Gastroesophageal sphincter (tissue), 4 donors: ENCODE measurements around the gene LMTK3. TPM values are rescaled to one million over a fixed set of nuclear protein-coding genes. Genes with fewer than 3 reads are reported as not detected.

ENCODE experiments used
- ATAC-seq: fragments of 150-250 bp; one replicate; pipeline ENCODE4 v1.9.1; 2016; ENCODE audit warnings: mild to moderate bottlenecking, moderate library complexity
- H3K27ac ChIP-seq, 4 donors: fragments of 200-600 bp; sonication (generic) in 3 of 4; 1 replicate in 3 of 4; 2 replicates in 1 of 4; pipeline ENCODE4 v1.5.1; 2016 to 2019
- H3K27me3 ChIP-seq: fragments of 200-600 bp; sonication (generic); one replicate; pipeline ENCODE4 v1.5.1; 2019
- H3K36me3 ChIP-seq, 2 donors: fragments of 200-600 bp; sonication (generic); one replicate each; pipeline ENCODE4 v1.5.1; 2019; ENCODE audit warnings: control low read depth in 1 of 2
- H3K4me1 ChIP-seq, 3 donors: fragments of 200-600 bp; sonication (generic); 1 replicate in 2 of 3; 2 replicates in 1 of 3; pipeline ENCODE4 v1.5.1; 2016 to 2019; ENCODE audit warnings: control low read depth in 2 of 3
- H3K4me3 ChIP-seq, 2 donors: fragments of 200-600 bp; sonication (generic); one replicate each; pipeline ENCODE4 v1.5.1; 2019; ENCODE audit warnings: mild to moderate bottlenecking in 1 of 2, moderate library complexity in 1 of 2
- H3K9me3 ChIP-seq, 3 donors: fragments of 200-600 bp; sonication (generic); one replicate each; pipeline ENCODE4 v1.5.1; 2017 to 2019; ENCODE audit warnings: control low read depth in 2 of 3
- CTCF ChIP-seq, 4 experiments: fragments of 200-600 bp in 2 of 4; fragments of 450-650 bp in 2 of 4; sonication (generic) in 1 of 4; IDR thresholded peaks; one replicate each; pipeline ENCODE4 v1.5.1; 2017 to 2019; ENCODE audit warnings: antibody characterized with exemption in 4 of 4, mild to moderate bottlenecking in 2 of 4, moderate library complexity in 2 of 4
- EP300 ChIP-seq: sonication (generic); formaldehyde crosslinking; IDR thresholded peaks from one replicate; pipeline ENCODE4 v1.6.1; 2017; ENCODE audit warnings: antibody characterized with exemption, mild to moderate bottlenecking
- POLR2A ChIP-seq, 2 donors: fragments of 450-650 bp; IDR thresholded peaks; one replicate each; pipeline ENCODE4 v1.6.1; 2017; ENCODE audit warnings: antibody characterized with exemption in 2 of 2, mild to moderate bottlenecking in 2 of 2, moderate library complexity in 1 of 2
- POLR2AphosphoS5 ChIP-seq: sonication (generic); formaldehyde crosslinking; IDR thresholded peaks from one replicate; pipeline ENCODE4 v1.6.1; 2017; ENCODE audit warnings: antibody characterized with exemption
- WGBS, 2 donors: methylation state at CpG; one replicate each; pipeline ENCODE4 v1.1.5; 2018; ENCODE audit warnings: low coverage in 1 of 2; 5-methylcytosine and 5-hydroxymethylcytosine counted together
- total RNA-seq, 4 donors: library from RNA; depleted of rRNA; stranded (reverse); fragments of >200 nt; gene quantifications; one replicate each; pipeline ENCODE4 v1.1.0, GENCODE V29; 2016

LMTK3 gene
- total RNA-seq, 4 donors from 2014 or later, result 0.13 to 1.2 (median 0.30) TPM

- H3K4me1 ChIP-seq, result peaks cover 0 to 29% (median 3%) of the 10 kb centered on the region in 3 donors
- ATAC-seq, result no peak
- H3K27me3 ChIP-seq, result no peaks in the 10 kb centered on the region
- H3K36me3 ChIP-seq, result peaks cover 0 to 25% of the 10 kb centered on the region in 2 donors
- H3K9me3 ChIP-seq, result no peaks in the 10 kb centered on the region
- H3K4me3 ChIP-seq, result no peak overlapping the region
- 33 to 49% methylated on average over 4 to 6 of the region's 7 CpGs for WGBS, 2 donors
- peak overlapping the region in 3 of 4 donors; percentile 56 to 95 (median 92) for H3K27ac ChIP-seq
- TF ChIP-seq EP300, result no peak
Observed at GRCh38 chr19:48481846-48482639, 29.6 kb downstream of the LMTK3 start.

- 0 to 23% methylated on average over 8 to 15 of the region's 52 CpGs for WGBS, 2 donors
- Histone ChIP-seq H3K4me1 (peaks cover 0 to 29% (median 3%) of the 10 kb centered on the region in 3 donors), H3K9me3 (no peaks in the 10 kb centered on the region), H3K27me3 (no peaks in the 10 kb centered on the region), H3K4me3 (peak overlapping the region; percentile 39 to 67), H3K36me3 (peaks cover 0 to 37% of the 10 kb centered on the region in 2 donors), H3K27ac (peak overlapping the region; percentile 45 to 95 (median 90))
- ATAC-seq, result peak; percentile 68
- TF ChIP-seq POLR2AphosphoS5 (peak; percentile 62), CTCF (IDR thresholded peaks at IDR 0.05) (peak in 1 of 4 experiments; percentile 28), POLR2A (IDR thresholded peaks at IDR 0.05) (no peak), EP300 (no peak)
Observed at GRCh38 chr19:48480558-48481500, 30.8 kb downstream of the LMTK3 start.

- peak overlapping the region; percentile 39 to 67 for H3K4me3 ChIP-seq
- H3K9me3 ChIP-seq, result no peaks in the 10 kb centered on the region
- no peaks in the 10 kb centered on the region for H3K27me3 ChIP-seq
- H3K36me3 ChIP-seq, result peaks cover 0 to 43% of the 10 kb centered on the region in 2 donors
- peak overlapping the region; percentile 45 to 95 (median 90) for H3K27ac ChIP-seq
- H3K4me1 ChIP-seq, result peaks cover 0 to 29% (median 3%) of the 10 kb centered on the region in 3 donors
- TF ChIP-seq POLR2AphosphoS5 (peak; percentile 64), CTCF (IDR thresholded peaks at IDR 0.05) (no peak), EP300 (no peak)
- ATAC-seq, result peak; percentile 80
- 6% methylated on average over 7 of the region's 32 CpGs; no CpG with 5 or more reads in 1 of the 2 donors for WGBS, 2 donors
Observed at GRCh38 chr19:48480183-48480557, 31.5 kb downstream of the LMTK3 start.

- Histone ChIP-seq H3K4me1 (peaks cover 0 to 29% (median 3%) of the 10 kb centered on the region in 3 donors), H3K4me3 (peak overlapping the region in 1 of 2 donors; percentile 67), H3K9me3 (no peaks in the 10 kb centered on the region), H3K36me3 (peaks cover 0 to 48% of the 10 kb centered on the region in 2 donors), H3K27ac (peak overlapping the region; percentile 45 to 95 (median 90)), H3K27me3 (no peaks in the 10 kb centered on the region)
- peak; percentile 21 for ATAC-seq
- WGBS, 2 donors, result no CpG with 5 or more reads among the region's 7 CpGs
- TF ChIP-seq CTCF (IDR thresholded peaks at IDR 0.05), result no peak
- TF ChIP-seq POLR2AphosphoS5, result no peak
- TF ChIP-seq EP300, result no peak
- no peak for TF ChIP-seq POLR2A (IDR thresholded peaks at IDR 0.05)
Observed at GRCh38 chr19:48479686-48480085, 31.9 kb downstream of the LMTK3 start.
